K562 (cell line): ENCODE data around the gene SHC1. TPM values are rescaled to one million over a fixed set of nuclear protein-coding genes. Genes with fewer than 3 reads are reported as not detected.

ENCODE experiments used
- CHD2 ChIP-seq: IDR thresholded peaks from 2 replicates; pipeline ENCODE4 v1.6.1; 2011; ENCODE audit warnings: low read depth, low read length
- FOXP1 ChIP-seq: sonication (generic); formaldehyde crosslinking; IDR thresholded peaks from 2 replicates; pipeline ENCODE4 v1.8.0; 2022; ENCODE audit warnings: mild to moderate bottlenecking, missing genetic modification reagents
- GATAD2A ChIP-seq: fragments of 450-650 bp; IDR thresholded peaks from 2 replicates; pipeline ENCODE4 v1.6.1; 2017
- KDM2B ChIP-seq: fragments of 250-450 bp; sonication (Bioruptor Pico); IDR thresholded peaks from 2 replicates; pipeline ENCODE4 v1.8.0; 2021; ENCODE audit warnings: mild to moderate bottlenecking, moderate library complexity
- NFXL1 ChIP-seq: fragments of 450-650 bp; formaldehyde crosslinking; IDR thresholded peaks from 2 replicates; pipeline ENCODE4 v1.4.0; 2021; ENCODE audit warnings: mild to moderate bottlenecking
- PHB ChIP-seq: fragments of 250-450 bp; sonication (Bioruptor Pico); IDR thresholded peaks from 2 replicates; pipeline ENCODE4 v1.5.0; 2021
- SETDB1 ChIP-seq: IDR thresholded peaks from one replicate; pipeline ENCODE4 v1.6.1; 2012; ENCODE audit warnings: low read length, control low read depth, inconsistent platforms
- SMARCA4 ChIP-seq: fragments of 450-650 bp; IDR thresholded peaks from 2 replicates; pipeline ENCODE4 v1.6.1; 2016
- SMARCE1 ChIP-seq: fragments of 450-650 bp; IDR thresholded peaks from 2 replicates; pipeline ENCODE4 v1.7.1; 2016; ENCODE audit warnings: mild to moderate bottlenecking
- TBP ChIP-seq: optimal IDR thresholded peaks from 2 replicates; pipeline ENCODE3; 2011; ENCODE audit warnings: low read depth, low read length, improper control_type of control experiment
- ZFX ChIP-seq: sonication (generic); formaldehyde crosslinking; IDR thresholded peaks from 2 replicates; pipeline ENCODE4 v1.8.0; 2022; ENCODE audit warnings: mild to moderate bottlenecking, missing genetic modification reagents, moderate library complexity
- polyA plus RNA-seq, 8 experiments: library from polyadenylated mRNA; depleted of rRNA in 4 of 8; stranded (reverse) in 5 of 8; unstranded in 3 of 8; fragments of >200 nt; fragmentation: Nextera tagmentation in 2 of 8; fragmentation: Illumina TruSeq in 1 of 8; extraction: Ambion mirVana in 2 of 8; extraction: Trizol in 1 of 8; gene quantifications; 2 replicates each; pipeline versions ENCODE4 v1.2.1 to v1.2.3, GENCODE V29; 2011 to 2014; ENCODE audit warnings: inconsistent platforms in 1 of 8, missing spikeins in 1 of 8
- total RNA-seq, 7 experiments: library from RNA; depleted of rRNA in 6 of 7; stranded (reverse); fragments of >200 nt in 6 of 7; fragmentation: Illumina TruSeq in 2 of 7; extraction: Trizol in 2 of 7; gene quantifications; 2 replicates each; pipeline versions ENCODE4 v1.2.1 to v1.2.3, GENCODE V29; 2011 to 2021; ENCODE audit warnings: low replicate concordance in 1 of 7
- TF ChIP-seq, protein P1 (sequence below): fragments of 250-450 bp; sonication (Bioruptor Pico); IDR thresholded peaks from 2 replicates; pipeline ENCODE4 v1.9.0; 2021; ENCODE audit warnings: mild to moderate bottlenecking
- TF ChIP-seq, protein P2 (sequence below): fragments of 200-400 bp; formaldehyde crosslinking; IDR thresholded peaks from 2 replicates; pipeline ENCODE4 v1.6.1; 2017; ENCODE audit warnings: mild to moderate bottlenecking, low read depth, low read length, moderate library complexity
- TF ChIP-seq, protein P3 (sequence below), 2 experiments: fragments of 450-650 bp in 1 of 2; IDR thresholded peaks; 2 replicates each; pipeline ENCODE4 v1.6.1; 2011 to 2017; ENCODE audit warnings: low read depth in 2 of 2, antibody characterized with exemption in 1 of 2, borderline replicate concordance in 1 of 2, low read length in 1 of 2, mild to moderate bottlenecking in 1 of 2, mixed read lengths in 1 of 2; ENCODE audit not compliant: control insufficient read depth in 1 of 2
- TF ChIP-seq, protein P4 (sequence below), 2 experiments: fragments of 200-800 bp in 1 of 2; sonication (Bioruptor generic) in 1 of 2; sonication (generic) in 1 of 2; formaldehyde crosslinking in 1 of 2; IDR thresholded peaks in 1 of 2; conservative IDR thresholded peaks in 1 of 2; 2 replicates each; pipeline versions ENCODE4 v1.5.0 to v1.6.1; 2016 to 2020; ENCODE audit warnings: missing compliant biosample characterization in 1 of 2, missing genetic modification characterization in 1 of 2, missing genetic modification reagents in 1 of 2
- TF ChIP-seq, protein P5 (sequence below): fragments of 200-800 bp; sonication (Bioruptor generic); IDR thresholded peaks from 2 replicates; pipeline ENCODE4 v1.6.1; 2017; ENCODE audit warnings: missing genetic modification characterization, missing compliant biosample characterization
- TF ChIP-seq, protein P6 (sequence below): IDR thresholded peaks from 2 replicates; pipeline ENCODE4 v1.6.1; 2011; ENCODE audit not compliant: insufficient read length; ENCODE audit errors: extremely low read depth

SHC1 gene
- total and polyA plus RNA-seq, 9 of the 15 experiments (the other 6 are each of a cell fraction or from before 2014, with no cell fraction given): 4.1 to 113 (median 51.9) TPM

DNA sequence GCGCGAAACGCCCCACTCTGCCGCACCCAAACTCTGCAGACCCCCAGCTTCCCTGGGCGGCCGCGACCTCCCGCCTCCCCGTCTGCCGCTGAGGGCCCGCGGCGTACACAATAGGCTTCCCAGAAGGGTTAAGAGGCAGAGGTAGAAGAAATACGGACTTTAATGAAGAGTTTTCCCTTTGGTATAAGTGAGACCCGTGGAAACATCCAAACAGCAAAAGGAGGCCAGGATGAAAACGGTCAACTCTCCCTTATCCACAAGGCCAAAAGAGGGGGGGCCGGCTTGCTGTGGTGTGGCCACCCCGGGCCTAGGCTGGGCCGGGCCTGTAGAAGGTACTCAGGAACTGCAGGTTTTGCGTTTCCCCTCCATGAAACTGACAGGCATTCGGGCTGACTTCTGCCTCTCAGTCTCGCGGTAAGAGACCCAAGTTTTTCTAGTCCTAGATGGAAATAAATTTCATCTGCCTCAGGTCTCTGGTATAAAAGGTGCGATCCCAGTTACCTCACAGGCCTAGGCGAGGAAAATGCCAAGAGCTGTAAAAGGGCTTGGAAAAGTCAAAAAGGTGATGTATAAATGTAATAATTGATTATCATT lies 8.3 kb downstream of the SHC1 start (continued):
- TF ChIP-seq, protein P1, sequence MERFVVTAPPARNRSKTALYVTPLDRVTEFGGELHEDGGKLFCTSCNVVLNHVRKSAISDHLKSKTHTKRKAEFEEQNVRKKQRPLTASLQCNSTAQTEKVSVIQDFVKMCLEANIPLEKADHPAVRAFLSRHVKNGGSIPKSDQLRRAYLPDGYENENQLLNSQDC (CRISPR knock-in tag): 0 out of 2 replicates have a peak, but pooled peaks have one; percentile 49
- no peak for TF ChIP-seq GATAD2A
- TF ChIP-seq, protein P2, sequence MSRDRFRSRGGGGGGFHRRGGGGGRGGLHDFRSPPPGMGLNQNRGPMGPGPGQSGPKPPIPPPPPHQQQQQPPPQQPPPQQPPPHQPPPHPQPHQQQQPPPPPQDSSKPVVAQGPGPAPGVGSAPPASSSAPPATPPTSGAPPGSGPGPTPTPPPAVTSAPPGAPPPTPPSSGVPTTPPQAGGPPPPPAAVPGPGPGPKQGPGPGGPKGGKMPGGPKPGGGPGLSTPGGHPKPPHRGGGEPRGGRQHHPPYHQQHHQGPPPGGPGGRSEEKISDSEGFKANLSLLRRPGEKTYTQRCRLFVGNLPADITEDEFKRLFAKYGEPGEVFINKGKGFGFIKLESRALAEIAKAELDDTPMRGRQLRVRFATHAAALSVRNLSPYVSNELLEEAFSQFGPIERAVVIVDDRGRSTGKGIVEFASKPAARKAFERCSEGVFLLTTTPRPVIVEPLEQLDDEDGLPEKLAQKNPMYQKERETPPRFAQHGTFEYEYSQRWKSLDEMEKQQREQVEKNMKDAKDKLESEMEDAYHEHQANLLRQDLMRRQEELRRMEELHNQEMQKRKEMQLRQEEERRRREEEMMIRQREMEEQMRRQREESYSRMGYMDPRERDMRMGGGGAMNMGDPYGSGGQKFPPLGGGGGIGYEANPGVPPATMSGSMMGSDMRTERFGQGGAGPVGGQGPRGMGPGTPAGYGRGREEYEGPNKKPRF: no peak
- no peak for TF ChIP-seq SMARCE1
- TF ChIP-seq, protein P3, sequence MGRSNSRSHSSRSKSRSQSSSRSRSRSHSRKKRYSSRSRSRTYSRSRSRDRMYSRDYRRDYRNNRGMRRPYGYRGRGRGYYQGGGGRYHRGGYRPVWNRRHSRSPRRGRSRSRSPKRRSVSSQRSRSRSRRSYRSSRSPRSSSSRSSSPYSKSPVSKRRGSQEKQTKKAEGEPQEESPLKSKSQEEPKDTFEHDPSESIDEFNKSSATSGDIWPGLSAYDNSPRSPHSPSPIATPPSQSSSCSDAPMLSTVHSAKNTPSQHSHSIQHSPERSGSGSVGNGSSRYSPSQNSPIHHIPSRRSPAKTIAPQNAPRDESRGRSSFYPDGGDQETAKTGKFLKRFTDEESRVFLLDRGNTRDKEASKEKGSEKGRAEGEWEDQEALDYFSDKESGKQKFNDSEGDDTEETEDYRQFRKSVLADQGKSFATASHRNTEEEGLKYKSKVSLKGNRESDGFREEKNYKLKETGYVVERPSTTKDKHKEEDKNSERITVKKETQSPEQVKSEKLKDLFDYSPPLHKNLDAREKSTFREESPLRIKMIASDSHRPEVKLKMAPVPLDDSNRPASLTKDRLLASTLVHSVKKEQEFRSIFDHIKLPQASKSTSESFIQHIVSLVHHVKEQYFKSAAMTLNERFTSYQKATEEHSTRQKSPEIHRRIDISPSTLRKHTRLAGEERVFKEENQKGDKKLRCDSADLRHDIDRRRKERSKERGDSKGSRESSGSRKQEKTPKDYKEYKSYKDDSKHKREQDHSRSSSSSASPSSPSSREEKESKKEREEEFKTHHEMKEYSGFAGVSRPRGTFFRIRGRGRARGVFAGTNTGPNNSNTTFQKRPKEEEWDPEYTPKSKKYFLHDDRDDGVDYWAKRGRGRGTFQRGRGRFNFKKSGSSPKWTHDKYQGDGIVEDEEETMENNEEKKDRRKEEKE (IDR thresholded peaks at IDR 0.05; ENCODE audit: borderline replicate concordance in 1 of 2, control insufficient read depth in 1 of 2, low read depth in 2 of 2, low read length in 1 of 2): 0 out of 4 replicates have a peak, but pooled peaks of 1 of the 2 experiments have one; percentile 32
- TF ChIP-seq, protein P4, sequence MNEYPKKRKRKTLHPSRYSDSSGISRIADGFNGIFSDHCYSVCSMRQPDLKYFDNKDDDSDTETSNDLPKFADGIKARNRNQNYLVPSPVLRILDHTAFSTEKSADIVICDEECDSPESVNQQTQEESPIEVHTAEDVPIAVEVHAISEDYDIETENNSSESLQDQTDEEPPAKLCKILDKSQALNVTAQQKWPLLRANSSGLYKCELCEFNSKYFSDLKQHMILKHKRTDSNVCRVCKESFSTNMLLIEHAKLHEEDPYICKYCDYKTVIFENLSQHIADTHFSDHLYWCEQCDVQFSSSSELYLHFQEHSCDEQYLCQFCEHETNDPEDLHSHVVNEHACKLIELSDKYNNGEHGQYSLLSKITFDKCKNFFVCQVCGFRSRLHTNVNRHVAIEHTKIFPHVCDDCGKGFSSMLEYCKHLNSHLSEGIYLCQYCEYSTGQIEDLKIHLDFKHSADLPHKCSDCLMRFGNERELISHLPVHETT (CRISPR knock-in tag; conservative IDR thresholded peaks at IDR 0.05 in 1 of 2, IDR thresholded peaks at IDR 0.05 in 1 of 2): no peak
- TF ChIP-seq, protein P5, sequence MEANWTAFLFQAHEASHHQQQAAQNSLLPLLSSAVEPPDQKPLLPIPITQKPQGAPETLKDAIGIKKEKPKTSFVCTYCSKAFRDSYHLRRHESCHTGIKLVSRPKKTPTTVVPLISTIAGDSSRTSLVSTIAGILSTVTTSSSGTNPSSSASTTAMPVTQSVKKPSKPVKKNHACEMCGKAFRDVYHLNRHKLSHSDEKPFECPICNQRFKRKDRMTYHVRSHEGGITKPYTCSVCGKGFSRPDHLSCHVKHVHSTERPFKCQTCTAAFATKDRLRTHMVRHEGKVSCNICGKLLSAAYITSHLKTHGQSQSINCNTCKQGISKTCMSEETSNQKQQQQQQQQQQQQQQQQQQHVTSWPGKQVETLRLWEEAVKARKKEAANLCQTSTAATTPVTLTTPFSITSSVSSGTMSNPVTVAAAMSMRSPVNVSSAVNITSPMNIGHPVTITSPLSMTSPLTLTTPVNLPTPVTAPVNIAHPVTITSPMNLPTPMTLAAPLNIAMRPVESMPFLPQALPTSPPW (CRISPR knock-in tag): peak; percentile 83
- TF ChIP-seq KDM2B (CRISPR knock-in tag): 0 out of 2 replicates have a peak, but pooled peaks have one; percentile 7
- no peak for TF ChIP-seq SETDB1
- 0 out of 2 replicates have a peak, but pooled peaks have one; percentile 11 for TF ChIP-seq SMARCA4
- TF ChIP-seq FOXP1 (CRISPR knock-in tag): peak; percentile 46; the same call in 1 of the 2 replicates
- TF ChIP-seq CHD2: peak; percentile 70
- peak; percentile 3 for TF ChIP-seq TBP
- no peak for TF ChIP-seq NFXL1 (CRISPR knock-in tag)
- TF ChIP-seq PHB (CRISPR knock-in tag): 0 out of 2 replicates have a peak, but pooled peaks have one; percentile 21
- TF ChIP-seq ZFX (CRISPR knock-in tag): peak; percentile 86
- TF ChIP-seq, protein P6, sequence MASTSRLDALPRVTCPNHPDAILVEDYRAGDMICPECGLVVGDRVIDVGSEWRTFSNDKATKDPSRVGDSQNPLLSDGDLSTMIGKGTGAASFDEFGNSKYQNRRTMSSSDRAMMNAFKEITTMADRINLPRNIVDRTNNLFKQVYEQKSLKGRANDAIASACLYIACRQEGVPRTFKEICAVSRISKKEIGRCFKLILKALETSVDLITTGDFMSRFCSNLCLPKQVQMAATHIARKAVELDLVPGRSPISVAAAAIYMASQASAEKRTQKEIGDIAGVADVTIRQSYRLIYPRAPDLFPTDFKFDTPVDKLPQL: no peak
